Epithelial cell of proximal tubule (primary cell): ENCODE results near the gene ARPP21. TPM values are rescaled to one million over a fixed set of nuclear protein-coding genes. Genes with fewer than 3 reads are reported as not detected.

ENCODE experiments used
- DNase-seq: peaks from one replicate; pipeline ENCODE4 v3.0.0-alpha.2; 2011; ENCODE audit warnings: low read depth
- H3K4me3 ChIP-seq: 2 replicates; pipeline ENCODE4 v1.5.1; 2011; ENCODE audit warnings: low read depth, mild to moderate bottlenecking, low read length
- total RNA-seq: library from RNA; depleted of rRNA; stranded (reverse); fragments of >200 nt; gene quantifications from 2 replicates; pipeline ENCODE4 v1.2.3, GENCODE V29; 2015
- TF ChIP-seq, protein P1 (sequence below): conservative IDR thresholded peaks from 2 replicates; pipeline ENCODE4 v1.5.1; 2012; ENCODE audit warnings: low read depth, mild to moderate bottlenecking, low read length

The ARPP21 gene
- total RNA-seq, 1 donor from 2014 or later, result not detected

DNA sequence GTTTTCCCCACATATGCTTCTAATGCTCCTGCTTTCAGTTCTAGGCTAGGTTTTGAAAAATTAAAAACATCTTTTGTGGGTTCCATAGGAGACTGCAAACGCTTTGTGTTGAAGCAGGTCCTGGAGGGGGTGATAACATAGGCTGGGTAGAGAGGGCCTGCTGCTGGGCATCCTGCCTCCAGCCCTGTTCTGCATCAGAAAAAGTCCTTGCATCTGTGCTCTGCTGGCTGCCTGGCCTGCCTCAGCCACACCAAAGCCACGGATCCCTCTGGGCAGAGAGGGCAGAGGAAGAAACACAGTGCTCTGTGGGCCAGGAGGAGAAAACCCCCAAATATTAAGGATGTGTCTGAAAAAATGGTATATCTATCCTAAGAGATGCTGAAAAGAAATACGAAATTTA, 3.9 kb upstream of the ARPP21 start:
- no peak overlapping the region for H3K4me3 ChIP-seq
- TF ChIP-seq, protein P1, sequence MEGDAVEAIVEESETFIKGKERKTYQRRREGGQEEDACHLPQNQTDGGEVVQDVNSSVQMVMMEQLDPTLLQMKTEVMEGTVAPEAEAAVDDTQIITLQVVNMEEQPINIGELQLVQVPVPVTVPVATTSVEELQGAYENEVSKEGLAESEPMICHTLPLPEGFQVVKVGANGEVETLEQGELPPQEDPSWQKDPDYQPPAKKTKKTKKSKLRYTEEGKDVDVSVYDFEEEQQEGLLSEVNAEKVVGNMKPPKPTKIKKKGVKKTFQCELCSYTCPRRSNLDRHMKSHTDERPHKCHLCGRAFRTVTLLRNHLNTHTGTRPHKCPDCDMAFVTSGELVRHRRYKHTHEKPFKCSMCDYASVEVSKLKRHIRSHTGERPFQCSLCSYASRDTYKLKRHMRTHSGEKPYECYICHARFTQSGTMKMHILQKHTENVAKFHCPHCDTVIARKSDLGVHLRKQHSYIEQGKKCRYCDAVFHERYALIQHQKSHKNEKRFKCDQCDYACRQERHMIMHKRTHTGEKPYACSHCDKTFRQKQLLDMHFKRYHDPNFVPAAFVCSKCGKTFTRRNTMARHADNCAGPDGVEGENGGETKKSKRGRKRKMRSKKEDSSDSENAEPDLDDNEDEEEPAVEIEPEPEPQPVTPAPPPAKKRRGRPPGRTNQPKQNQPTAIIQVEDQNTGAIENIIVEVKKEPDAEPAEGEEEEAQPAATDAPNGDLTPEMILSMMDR, result no peak
- no peak for DNase-seq

DNA sequence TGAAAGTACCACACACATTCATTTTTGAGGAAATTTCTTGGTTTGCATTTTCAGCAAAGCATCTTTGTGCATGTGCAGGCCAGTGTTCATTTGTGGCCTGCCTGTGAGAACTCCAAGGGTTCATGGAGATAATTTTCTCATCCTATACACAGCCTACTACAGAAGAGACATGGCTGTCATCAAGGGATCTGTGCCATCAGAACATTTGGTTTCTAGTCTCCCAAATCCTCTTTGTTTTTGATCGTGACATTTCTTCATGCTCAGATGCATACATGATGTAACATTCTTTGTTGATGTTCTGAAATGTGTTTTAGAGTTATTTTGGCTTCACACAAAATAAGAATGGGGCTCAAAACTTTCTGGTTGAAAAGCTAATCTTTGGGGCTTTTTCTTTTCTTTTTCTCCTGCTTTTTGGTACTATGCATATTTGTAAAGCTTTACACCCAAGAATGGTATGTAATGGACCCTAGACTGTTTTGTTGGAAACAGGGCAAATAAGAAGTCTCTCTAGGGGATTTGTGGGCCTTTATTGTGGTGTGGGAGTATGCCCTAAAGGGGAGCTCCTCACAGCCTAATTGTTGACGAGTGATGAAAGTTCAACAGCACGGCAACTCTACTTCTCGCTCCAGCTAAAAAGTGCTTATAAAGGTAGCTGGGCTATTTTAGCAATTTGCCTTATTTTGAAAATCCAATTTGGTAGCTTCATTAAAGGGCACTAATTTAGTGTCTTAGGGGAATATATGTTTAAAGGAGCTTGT, 3.2 kb upstream of the ARPP21 start:
- no peak for DNase-seq
- H3K4me3 ChIP-seq, result no peak overlapping the region
- TF ChIP-seq, protein P1, result no peak

DNA sequence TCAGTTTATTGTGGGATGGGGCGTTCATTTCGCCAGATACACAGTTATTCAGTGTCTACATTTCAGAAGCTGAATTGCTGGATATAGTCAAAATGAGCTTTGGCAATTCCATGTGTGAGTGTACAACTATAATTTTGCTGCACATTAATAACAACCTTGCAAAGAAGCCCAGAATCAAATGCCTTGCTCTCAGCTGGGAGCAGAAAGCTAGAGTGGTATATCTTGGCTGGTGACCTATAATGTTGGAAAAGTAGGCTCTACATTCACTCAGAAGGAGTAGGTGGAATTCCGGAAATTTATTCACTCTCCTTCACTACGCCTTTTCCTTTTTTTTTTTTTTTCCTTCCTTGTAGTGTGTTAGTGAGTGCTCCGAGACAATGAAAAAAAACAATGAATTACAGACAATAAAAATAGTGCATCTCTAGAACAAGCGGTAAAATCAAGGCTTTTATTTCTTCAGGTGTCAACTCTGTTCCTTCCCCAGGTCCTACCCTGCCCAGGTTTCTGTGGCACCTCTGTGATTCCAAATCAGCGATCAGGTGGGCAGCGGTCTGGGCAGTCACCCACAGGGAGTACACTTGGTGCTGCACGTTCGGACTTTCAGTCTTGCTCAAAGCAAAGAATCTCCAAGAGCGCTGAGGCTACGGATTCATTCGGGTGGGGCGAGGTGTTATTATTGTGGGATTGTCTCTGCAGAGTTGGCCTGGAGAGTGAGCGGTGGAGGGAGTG, 910 bp upstream of the ARPP21 start:
- DNase-seq, result no peak
- H3K4me3 ChIP-seq, result no peak overlapping the region

DNA sequence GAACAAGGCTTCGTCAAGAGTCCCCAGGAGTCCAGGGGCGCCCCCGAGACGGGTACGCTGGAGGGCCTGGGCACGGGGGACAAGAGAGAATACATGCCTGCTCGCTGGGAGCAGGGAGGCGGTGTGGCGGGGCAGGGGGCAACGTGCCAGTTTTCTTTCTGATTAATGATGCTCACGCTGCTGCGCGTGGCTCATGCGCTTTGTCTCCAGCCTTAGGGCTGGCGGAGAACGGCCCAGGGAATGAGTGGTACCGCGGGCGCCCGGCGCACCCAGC, 408 bp upstream of the ARPP21 start:
- TF ChIP-seq, protein P1, result no peak
- DNase-seq, result no peak
- peak overlapping the region; percentile 63 for H3K4me3 ChIP-seq

More for the DNA sequence above, 910 bp upstream of the ARPP21 start:
- TF ChIP-seq, protein P1, result no peak

DNA sequence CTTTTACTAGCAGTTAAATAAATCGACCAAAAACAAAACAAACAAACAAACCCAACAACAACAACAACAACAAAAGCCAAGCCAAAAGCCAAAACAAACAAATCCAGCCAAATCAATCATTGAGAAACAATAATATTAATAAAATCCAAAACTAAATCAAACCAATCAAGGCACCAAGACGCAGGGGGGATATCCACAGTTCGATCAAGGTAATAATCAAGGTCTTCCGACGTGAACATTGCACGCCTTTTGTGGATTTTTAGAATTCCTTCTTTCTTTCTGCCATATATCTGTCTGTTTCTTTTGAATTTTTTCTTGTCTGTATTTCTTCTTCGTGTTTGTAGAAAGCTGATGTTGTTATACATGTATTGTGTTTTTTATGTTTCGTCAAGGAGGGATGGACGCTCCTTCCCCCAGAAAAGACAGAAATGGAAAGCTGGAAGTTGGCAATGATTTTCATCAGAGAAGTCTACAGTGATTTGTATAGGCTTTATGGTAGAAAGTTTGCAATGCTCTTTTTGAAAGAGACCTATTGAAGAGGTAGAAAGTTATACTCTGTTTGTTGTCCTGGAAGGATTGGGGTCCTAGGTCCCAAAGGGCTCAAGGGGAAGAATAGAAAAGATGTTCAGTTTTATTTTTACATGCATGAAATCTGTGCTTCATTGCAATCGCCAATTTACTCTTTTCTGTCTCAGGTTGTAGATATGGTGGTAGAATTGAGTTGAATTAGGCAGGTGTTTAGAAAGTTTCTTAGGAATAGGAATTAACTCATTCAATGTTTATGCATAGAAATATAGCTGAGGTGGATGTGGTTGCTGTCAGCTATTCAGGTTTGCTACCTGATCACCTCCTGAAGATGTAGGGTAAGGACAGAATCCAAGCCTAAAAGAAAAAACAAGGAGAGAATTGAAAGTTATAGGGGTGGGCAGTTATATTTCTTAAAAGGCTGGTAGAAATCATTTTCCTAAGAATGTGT, 1.2 kb downstream of the ARPP21 start:
- H3K4me3 ChIP-seq, result peak overlapping the region; percentile 63
- TF ChIP-seq, protein P1, result no peak

DNA sequence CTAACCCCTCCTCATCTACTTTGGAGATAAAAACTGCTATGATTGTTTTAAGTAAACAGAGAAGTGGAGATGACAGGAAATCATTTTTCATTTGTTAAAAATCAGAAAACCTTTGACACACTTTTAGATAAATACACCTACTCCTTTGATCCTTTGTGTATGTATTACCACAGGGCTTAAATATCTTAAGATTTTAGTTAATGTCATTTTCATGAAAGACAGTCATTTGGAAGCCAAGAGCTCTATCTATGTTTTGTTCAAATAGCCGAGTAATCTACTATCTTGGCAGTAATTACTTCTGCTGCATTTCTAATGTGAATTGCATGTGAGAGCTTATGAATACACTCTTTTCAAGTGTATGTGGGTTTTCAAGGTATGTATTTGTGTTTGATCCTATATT, 2.0 kb downstream of the ARPP21 start:
- no peak for DNase-seq
- TF ChIP-seq, protein P1, result no peak

More for the DNA sequence above, 1.2 kb downstream of the ARPP21 start:
- no peak for DNase-seq

More for the DNA sequence above, 2.0 kb downstream of the ARPP21 start:
- H3K4me3 ChIP-seq, result no peak overlapping the region
